ENCODE data around the gene PRKCG.

DNA sequence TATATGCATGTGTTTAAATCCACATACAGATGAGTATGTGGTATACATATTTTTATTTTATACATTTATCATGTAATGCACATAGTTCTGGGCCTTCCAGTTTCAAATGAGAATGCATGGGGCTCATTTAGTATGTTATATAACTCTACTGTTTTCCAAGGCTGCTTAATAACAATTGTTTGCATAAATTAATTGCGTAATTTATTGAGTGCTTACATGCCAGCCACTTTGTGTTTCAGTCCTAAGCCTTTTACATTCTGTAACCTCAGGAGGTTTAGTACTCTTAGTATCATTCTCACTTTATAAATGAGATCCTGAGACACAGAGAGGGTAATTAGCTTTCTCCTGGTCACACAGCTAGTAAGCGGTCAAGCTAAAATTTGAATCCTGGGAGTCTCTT is 64.0 kb downstream of the PRKCG start:
- TF ChIP-seq, protein P1, sequence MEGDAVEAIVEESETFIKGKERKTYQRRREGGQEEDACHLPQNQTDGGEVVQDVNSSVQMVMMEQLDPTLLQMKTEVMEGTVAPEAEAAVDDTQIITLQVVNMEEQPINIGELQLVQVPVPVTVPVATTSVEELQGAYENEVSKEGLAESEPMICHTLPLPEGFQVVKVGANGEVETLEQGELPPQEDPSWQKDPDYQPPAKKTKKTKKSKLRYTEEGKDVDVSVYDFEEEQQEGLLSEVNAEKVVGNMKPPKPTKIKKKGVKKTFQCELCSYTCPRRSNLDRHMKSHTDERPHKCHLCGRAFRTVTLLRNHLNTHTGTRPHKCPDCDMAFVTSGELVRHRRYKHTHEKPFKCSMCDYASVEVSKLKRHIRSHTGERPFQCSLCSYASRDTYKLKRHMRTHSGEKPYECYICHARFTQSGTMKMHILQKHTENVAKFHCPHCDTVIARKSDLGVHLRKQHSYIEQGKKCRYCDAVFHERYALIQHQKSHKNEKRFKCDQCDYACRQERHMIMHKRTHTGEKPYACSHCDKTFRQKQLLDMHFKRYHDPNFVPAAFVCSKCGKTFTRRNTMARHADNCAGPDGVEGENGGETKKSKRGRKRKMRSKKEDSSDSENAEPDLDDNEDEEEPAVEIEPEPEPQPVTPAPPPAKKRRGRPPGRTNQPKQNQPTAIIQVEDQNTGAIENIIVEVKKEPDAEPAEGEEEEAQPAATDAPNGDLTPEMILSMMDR (IDR thresholded peaks at IDR 0.05) = no peak
- TF ChIP-seq POLR2A (IDR thresholded peaks at IDR 0.05) = no peak

Measured in body of pancreas (tissue), 4 donors.